Left cardiac atrium (tissue), 4 donors: ENCODE results near the gene JAML. TPM values are rescaled to one million over a fixed set of nuclear protein-coding genes. Genes with fewer than 3 reads are reported as not detected.
"Not testable (repeated sequence)": the region's sequence is repeated elsewhere in the genome, so short reads cannot be mapped to it uniquely, and the experiment has no call there.

Source experiments
- ATAC-seq, 2 donors: fragments of 200-7000 bp; cut with Tn5 transposase; one replicate each; pipeline ENCODE4 v1.9.1; 2020; ENCODE audit warnings: mild to moderate bottlenecking in 2 of 2, moderate library complexity in 2 of 2
- DNase-seq: peaks from one replicate; pipeline ENCODE4 v3.0.0-alpha.2; 2020
- intact Hi-C, 2 donors: fragments of 100-400 bp; cut with DNase I; formaldehyde crosslinking; loops; one replicate each; pipeline versions ENCODE4 v1.14.1 to v1.15.1; 2022 to 2023
- total RNA-seq, 2 donors: library from RNA; stranded (reverse); fragmentation: NEBNext Ultra II Directional; extraction: Animal tissue kit (Norgen Biotek cat#: 25700); gene quantifications; one replicate each; pipeline ENCODE4 v1.2.1, GENCODE V29; 2021
- donor health status: DM: no; HTN: yes; CAD: no.
- donor health status: DM: no; HTN: yes; CAD: no; lungs with severe emphysema.
- donor health status: DM: yes; HTN: yes; CAD: no.
- donor health status: Dilated cardiomyopathy.

JAML gene
- total RNA-seq, 2 donors from 2014 or later, result 2.5 to 5.3 TPM

GRCh38 chr11:118202599-118203422 lies 22.0 kb downstream of the JAML start:
- intact Hi-C loops, result loop anchor here (10.0 kb wide), 2 partner anchors 52 to 72 kb away; partner anchors contain the start of gene MPZL3 (in 1 of the 2)
- ATAC-seq (no peak), DNase-seq (no peak)

GRCh38 chr11:118201966-118202365 lies 22.8 kb downstream of the JAML start:
- ATAC-seq (no peak), DNase-seq (no peak)
- intact Hi-C loops, result loop anchor here (10.0 kb wide), 2 partner anchors 53 to 73 kb away; partner anchors contain the start of gene MPZL3 (in 1 of the 2)

GRCh38 chr11:118200901-118201680 lies 23.7 kb downstream of the JAML start:
- intact Hi-C loops, result loop anchor here (10.0 kb wide), 2 partner anchors 54 to 74 kb away; partner anchors contain the start of gene MPZL3 (in 1 of the 2)
- ATAC-seq (no peak), DNase-seq (no peak)

GRCh38 chr11:118200497-118200896 lies 24.3 kb downstream of the JAML start:
- ATAC-seq (no peak), DNase-seq (no peak)
- intact Hi-C loops, result loop anchor here (10.0 kb wide), 2 partner anchors 54 to 74 kb away; partner anchors contain the start of gene MPZL3 (in 1 of the 2)

- ATAC-seq (no peak), DNase-seq (no peak)
- intact Hi-C loops, result loop anchor here (2.0 to 10.0 kb wide), 7 partner anchors 92 to 366 kb away; partner anchors contain the start of genes IFT46 (in 1 of the 2) and UBE4A (in 1 of the 2)
Measured at GRCh38 chr11:118199135-118199534, 25.7 kb downstream of the JAML start.

- ATAC-seq (peak; percentile 55 to 66), DNase-seq (peak; percentile 89)
- intact Hi-C loops, result loop anchor here (2.0 to 10.0 kb wide), 7 partner anchors 92 to 366 kb away; partner anchors contain the start of genes IFT46 (in 1 of the 2) and UBE4A (in 1 of the 2)
Measured at GRCh38 chr11:118198370-118198769, 26.4 kb downstream of the JAML start.

GRCh38 chr11:118194835-118195627 lies 29.8 kb downstream of the JAML start:
- ATAC-seq (peak; percentile 95 to 98), DNase-seq (peak; percentile 90)
- intact Hi-C loops, result loop anchor here (5.0 to 10.0 kb wide), 6 partner anchors 100 to 370 kb away; partner anchors contain the start of genes IFT46 (in 1 of the 2) and UBE4A (in 1 of the 2)

GRCh38 chr11:118193910-118194566 lies 30.8 kb downstream of the JAML start:
- DNase-seq (no peak), ATAC-seq (no peak)
- intact Hi-C loops, result loop anchor here (10.0 kb wide), 4 partner anchors 101 to 371 kb away; partner anchors contain the start of genes IFT46 (in 1 of the 2) and UBE4A (in 1 of the 2)

GRCh38 chr11:118192817-118193216 lies 32.0 kb downstream of the JAML start:
- intact Hi-C loops, result loop anchor here (10.0 kb wide), 4 partner anchors 102 to 372 kb away; partner anchors contain the start of genes IFT46 (in 1 of the 2) and UBE4A (in 1 of the 2)
- DNase-seq, ATAC-seq: not testable (repeated sequence)

- DNase-seq, ATAC-seq: not testable (repeated sequence)
- intact Hi-C loops, result loop anchor here (10.0 kb wide), 4 partner anchors 104 to 374 kb away; partner anchors contain the start of genes IFT46 (in 1 of the 2) and UBE4A (in 1 of the 2)
Measured at GRCh38 chr11:118190942-118191506, 33.8 kb downstream of the JAML start.

- DNase-seq (no peak), ATAC-seq (peak in 1 of 2 donors; percentile 25)
- intact Hi-C loops, result no loop called here
Measured at GRCh38 chr11:118186346-118187107, 38.3 kb downstream of the JAML start.

- no peak for ATAC-seq
- DNase-seq, result no peak
- intact Hi-C loops, result no loop called here
Measured at GRCh38 chr11:118184784-118185579, 39.8 kb downstream of the JAML start.

- DNase-seq, intact Hi-C loops, ATAC-seq: not testable (repeated sequence)
Measured at GRCh38 chr11:118183691-118184090, 41.1 kb downstream of the JAML start.

- peak; percentile 96 to 97 for ATAC-seq
- peak; percentile 77 for DNase-seq
- intact Hi-C loops, result no loop called here
Measured at GRCh38 chr11:118180300-118180703, 44.5 kb downstream of the JAML start.

GRCh38 chr11:118176778-118177134 lies 48.1 kb downstream of the JAML start:
- no peak for ATAC-seq
- intact Hi-C loops, result no loop called here
- no peak for DNase-seq
